Muscle of arm (tissue), 12 donors: Measurements from ENCODE around the gene MBP. TPM values are rescaled to one million over a fixed set of nuclear protein-coding genes. Genes with fewer than 3 reads are reported as not detected.
"Not testable (repeated sequence)": the region's sequence is repeated elsewhere in the genome, so short reads cannot be mapped to it uniquely, and the experiment has no call there.

Source experiments
- DNase-seq: peaks from one replicate; pipeline ENCODE4 v3.0.0-alpha.2; 2013
- polyA plus RNA-seq, 12 donors: library from polyadenylated mRNA; unstranded; fragments of 120-200 nt; gene quantifications; one replicate each; pipeline ENCODE4 v1.2.1, GENCODE V29; 2013; ENCODE audit not compliant: insufficient read length in 12 of 12

Gene MBP
- polyA plus RNA-seq, 12 donors: 9.7 to 30.7 (median 17.5) TPM; not detected in 1

- no peak for DNase-seq
These were observed 176.9 kb downstream of the MBP start for GRCh38 chr18:76955524-76956170.

- DNase-seq: peak; percentile 72
These were observed 178.9 kb downstream of the MBP start for GRCh38 chr18:76953583-76954233.

GRCh38 chr18:76953156-76953555 is 179.4 kb downstream of the MBP start:
- DNase-seq: no peak

GRCh38 chr18:76952747-76953146 is 179.8 kb downstream of the MBP start:
- DNase-seq: no peak

GRCh38 chr18:76951456-76952247 is 180.9 kb downstream of the MBP start:
- DNase-seq: no peak

- no peak for DNase-seq
These were observed 184.2 kb downstream of the MBP start for GRCh38 chr18:76948345-76948744.

GRCh38 chr18:76944346-76944745 is 188.2 kb downstream of the MBP start:
- not testable (repeated sequence) for DNase-seq

- no peak for DNase-seq
These were observed 188.8 kb downstream of the MBP start for GRCh38 chr18:76943542-76944339.

GRCh38 chr18:76941284-76941683 is 191.3 kb downstream of the MBP start:
- DNase-seq: no peak

GRCh38 chr18:76938619-76939018 is 194.0 kb downstream of the MBP start:
- no peak for DNase-seq

- DNase-seq: no peak
These were observed 195.0 kb downstream of the MBP start for GRCh38 chr18:76937597-76937996.

- DNase-seq: no peak
These were observed 195.7 kb downstream of the MBP start for GRCh38 chr18:76936877-76937276.

- no peak for DNase-seq
These were observed 196.8 kb downstream of the MBP start for GRCh38 chr18:76935722-76936337.

GRCh38 chr18:76932026-76932819 is 200.4 kb downstream of the MBP start:
- DNase-seq: no peak

GRCh38 chr18:76931171-76931570 is 201.4 kb downstream of the MBP start:
- DNase-seq: no peak

Other genes starting within 250 kb of the MBP start
- gene GALR1, start 117.1 kb upstream of the MBP start, polyA plus RNA-seq: under 1 TPM in 10 of 12 donors, not detected in 2; 0.01 to 0.33 (median 0.05) TPM